Measurements from ENCODE around the gene GUCY1A1.

GRCh38 chr4:155781249-155781831 is 114.7 kb downstream of the GUCY1A1 start:
- TF ChIP-seq PATZ1 (CRISPR knock-in tag; IDR thresholded peaks at IDR 0.05; ENCODE audit: borderline replicate concordance) (no peak), SNAI2 (CRISPR knock-in tag; IDR thresholded peaks at IDR 0.05) (no peak), ARNTL (CRISPR knock-in tag; IDR thresholded peaks at IDR 0.05; ENCODE audit: borderline replicate concordance, low read depth) (no peak)

Measured in SK-N-SH treated with all-trans-retinoic acid at 6 μM for 48 hours (cell line).